GM10248 (cell line): ENCODE results near the gene TECPR1.

Experiments
- CTCF ChIA-PET: fragments of 300-600 bp; sonication (Branson Sonifier 250); formaldehyde crosslinking; extraction: SDS; loops from one replicate; lab custom pipeline; 2021; ENCODE audit warnings: antibody characterized with exemption; lab: Yijun Ruan, JAX
- POLR2A ChIA-PET: fragments of 350-650 bp; sonication (Branson Sonifier 250); formaldehyde crosslinking; extraction: SDS; loops from one replicate; lab custom pipeline; 2020; ENCODE audit warnings: antibody characterized with exemption; lab: Yijun Ruan, JAX
- DNase-seq: peaks from one replicate; pipeline ENCODE4 v3.0.0; 2012; ENCODE audit errors: extremely low spot score
- CTCF ChIP-seq: IDR thresholded peaks from 2 replicates; pipeline ENCODE4 v1.5.1; 2012; ENCODE audit warnings: mild to moderate bottlenecking, low read depth; ENCODE audit errors: extremely low read depth, missing control alignments, control extremely low read depth

The TECPR1 gene

DNA sequence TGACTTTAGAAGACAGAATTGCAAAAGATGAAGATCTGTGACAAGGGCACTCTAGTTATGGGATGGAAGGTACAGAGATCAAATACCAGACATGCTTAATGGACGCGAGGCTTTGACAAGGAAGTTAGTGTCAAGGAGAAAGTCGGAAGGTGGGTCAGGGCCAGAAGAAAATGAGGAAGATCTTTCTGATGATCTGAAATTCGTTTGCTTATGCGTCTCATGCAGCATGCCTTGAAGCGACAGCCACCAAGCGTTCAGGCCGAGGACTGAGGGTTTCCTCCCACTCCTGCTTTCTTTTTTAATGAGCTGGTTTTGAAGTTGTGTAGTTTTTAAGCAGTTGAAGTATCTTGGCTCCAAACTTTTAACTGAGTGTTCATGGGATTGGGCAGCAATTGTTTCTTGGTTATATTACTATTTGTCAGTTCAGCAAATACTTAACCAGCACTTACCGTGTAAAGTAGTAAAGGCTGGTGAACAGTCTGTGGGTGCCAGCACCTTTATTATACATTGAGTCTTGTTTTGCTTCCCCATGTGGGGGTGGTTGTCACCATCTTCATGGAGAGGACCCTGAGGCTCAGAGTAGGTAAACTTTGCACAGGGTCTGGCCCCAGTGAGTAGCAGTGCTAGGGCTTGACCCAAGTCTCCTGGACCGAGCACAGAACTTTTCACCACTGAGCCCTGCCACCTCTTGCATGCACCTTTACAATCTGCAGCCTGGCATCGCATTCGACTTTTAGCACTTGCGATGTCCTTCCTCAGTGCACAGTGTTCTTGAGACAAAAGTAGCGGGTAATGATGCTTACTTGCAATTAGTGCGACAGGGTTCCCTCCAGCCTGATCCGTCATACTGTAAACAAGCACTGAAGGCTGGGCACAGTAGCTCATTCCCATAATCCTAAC is 55.1 kb downstream of the TECPR1 start:
- CTCF ChIA-PET, result no interaction called here
- POLR2A ChIA-PET, result no interaction called here
- TF ChIP-seq CTCF, result no peak
- DNase-seq, result no peak

DNA sequence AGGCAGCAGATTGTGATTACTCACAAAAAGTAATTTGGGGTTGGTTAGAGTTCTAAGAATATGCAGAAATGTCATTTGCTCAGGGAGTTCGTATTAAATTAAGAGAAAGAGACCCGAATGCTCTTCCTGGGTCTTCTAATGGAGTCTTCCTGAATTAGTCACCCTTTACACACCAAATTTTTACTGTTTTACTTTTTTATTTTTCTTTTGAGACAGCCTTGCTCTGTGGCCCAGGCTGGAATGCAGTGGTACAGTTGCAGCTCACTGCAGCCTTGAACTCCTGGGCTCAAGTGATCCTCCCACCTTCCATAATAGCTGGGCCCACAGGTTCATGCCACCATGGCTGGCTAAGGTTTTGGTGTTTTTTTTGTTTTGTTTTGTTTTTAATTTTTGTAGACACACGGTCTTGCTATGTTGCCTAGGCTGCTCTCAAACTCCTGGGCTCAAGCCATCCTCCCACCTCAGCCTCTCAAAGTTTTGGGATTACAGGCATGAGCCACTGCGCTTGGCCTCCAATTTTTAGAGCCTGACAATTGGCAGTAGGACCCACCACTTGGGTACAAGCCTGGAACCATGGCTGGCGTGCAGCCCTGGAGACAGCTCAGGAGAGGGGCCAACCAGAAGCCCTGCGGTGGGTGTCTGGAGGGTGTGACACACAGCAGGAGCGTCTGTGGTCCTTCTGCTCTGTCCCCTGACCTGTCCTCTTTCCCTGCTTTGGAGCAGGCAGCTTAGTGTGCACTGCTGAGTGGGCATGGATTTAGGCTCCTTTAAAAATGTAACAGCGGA is 57.2 kb downstream of the TECPR1 start:
- ChIA-PET CTCF (interaction anchor here (2.2 kb wide), 1 partner anchor 26 kb away, joined by 8 read pairs; no protein-coding TSS in a partner anchor), POLR2A (no interaction called here)
- no peak for DNase-seq
- no peak for TF ChIP-seq CTCF

DNA sequence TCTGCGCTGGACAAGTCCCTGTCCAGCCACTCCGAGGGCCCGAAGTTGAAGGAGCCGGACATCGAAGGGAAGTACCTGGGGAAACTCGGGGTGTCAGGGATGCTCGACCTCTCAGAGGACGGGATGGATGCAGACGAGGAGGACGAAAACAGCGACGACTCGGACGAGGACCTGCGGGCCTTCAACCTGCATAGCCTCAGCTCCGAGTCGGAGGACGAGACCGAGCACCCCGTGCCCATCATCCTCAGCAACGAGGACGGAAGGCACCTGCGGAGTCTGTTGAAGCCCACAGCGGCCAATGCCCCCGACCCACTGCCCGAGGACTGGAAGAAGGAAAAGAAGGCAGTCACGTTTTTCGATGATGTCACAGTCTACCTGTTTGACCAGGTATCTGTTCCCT is 57.8 kb downstream of the TECPR1 start:
- ChIA-PET POLR2A (no interaction called here), CTCF (interaction anchor here (2.2 kb wide), 1 partner anchor 25 kb away, joined by 8 read pairs; no protein-coding TSS in a partner anchor)
- no peak for TF ChIP-seq CTCF
- DNase-seq, result no peak

GRCh38 chr7:98193474-98194180 is 58.4 kb downstream of the TECPR1 start:
- POLR2A ChIA-PET, result no interaction called here
- CTCF ChIA-PET, result interaction anchor here (1.4 to 2.2 kb wide), 2 partner anchors 25 to 172 kb away, joined by 6 read pairs; no protein-coding TSS in a partner anchor
- no peak for DNase-seq
- no peak for TF ChIP-seq CTCF

DNA sequence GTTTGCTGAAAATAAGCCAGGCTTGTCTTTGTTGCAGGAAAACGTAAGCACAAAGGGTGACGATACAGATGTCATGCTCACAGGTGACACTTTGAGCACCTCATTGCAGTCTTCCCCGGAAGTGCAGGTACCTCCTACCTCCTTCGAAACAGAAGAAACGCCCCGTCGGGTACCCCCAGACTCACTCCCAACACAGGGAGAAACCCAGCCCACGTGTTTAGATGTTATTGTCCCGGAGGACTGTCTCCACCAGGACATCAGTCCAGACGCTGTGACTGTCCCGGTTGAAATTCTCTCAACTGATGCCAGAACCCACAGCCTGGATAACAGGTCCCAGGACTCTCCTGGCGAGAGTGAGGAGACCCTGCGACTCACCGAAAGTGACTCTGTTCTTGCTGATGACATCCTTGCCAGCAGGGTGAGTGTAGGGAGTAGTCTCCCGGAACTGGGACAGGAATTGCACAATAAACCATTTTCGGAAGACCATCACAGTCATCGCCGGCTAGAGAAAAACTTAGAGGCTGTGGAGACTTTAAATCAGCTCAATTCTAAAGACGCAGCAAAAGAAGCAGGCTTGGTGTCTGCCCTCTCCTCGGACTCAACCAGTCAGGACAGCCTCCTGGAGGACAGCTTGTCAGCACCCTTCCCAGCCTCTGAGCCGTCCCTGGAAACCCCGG is 59.1 kb downstream of the TECPR1 start:
- ChIA-PET CTCF (interaction anchor here (0.6 to 2.2 kb wide), 4 partner anchors 10 to 171 kb away, joined by 3 to 6 read pairs (median 5); no protein-coding TSS in a partner anchor), POLR2A (no interaction called here)
- DNase-seq, result no peak
- no peak for TF ChIP-seq CTCF
